Cardiac fibroblast (primary cell): ENCODE results near the gene LRRC56.

Source experiments
- DNase-seq, 2 donors: peaks; one replicate each; pipeline versions ENCODE4 v3.0.0 to v3.0.0-alpha.2; 2010; ENCODE audit warnings: low read depth in 2 of 2
- H3K4me3 ChIP-seq, 2 donors: replicated peaks in 1 of 2; 1 replicate in 1 of 2; 2 replicates in 1 of 2; pipeline ENCODE4 v1.5.1; 2011; ENCODE audit warnings: low read depth in 2 of 2, low read length in 2 of 2, mild to moderate bottlenecking in 2 of 2, moderate library complexity in 1 of 2
- CTCF ChIP-seq: IDR thresholded peaks from one replicate; pipeline ENCODE4 v1.5.1; 2011; ENCODE audit warnings: low read depth, mild to moderate bottlenecking, low read length, inconsistent platforms

The LRRC56 gene

GRCh38 chr11:532986-533585 is 4.2 kb upstream of the LRRC56 start:
- no peak overlapping the region for H3K4me3 ChIP-seq
- no peak for TF ChIP-seq CTCF
- no peak for DNase-seq

- peak overlapping the region; percentile 80 for H3K4me3 ChIP-seq
Observed at GRCh38 chr11:533586-534395, 3.5 kb upstream of the LRRC56 start.

GRCh38 chr11:534396-535209 is 2.7 kb upstream of the LRRC56 start:
- peak overlapping the region; percentile 80 for H3K4me3 ChIP-seq
- peak; percentile 20 to 32 for DNase-seq
- no peak for TF ChIP-seq CTCF

More at GRCh38 chr11:533586-534395, 3.5 kb upstream of the LRRC56 start:
- DNase-seq, result no peak
- TF ChIP-seq CTCF, result no peak

- TF ChIP-seq CTCF, result no peak
- no peak for DNase-seq
- peak overlapping the region; percentile 80 for H3K4me3 ChIP-seq
Observed at GRCh38 chr11:535210-535518, 2.2 kb upstream of the LRRC56 start.

GRCh38 chr11:535519-536454 is 1.5 kb upstream of the LRRC56 start, which contains the start of gene HRAS:
TSS of gene HRAS (minus strand) at chr11:535576.
- DNase-seq, result peak; percentile 94 to 97
- TF ChIP-seq CTCF, result no peak
- H3K4me3 ChIP-seq, result peak within 1 kb of the TSS; percentile 80
